Spinal cord (tissue), 10 donors: Measurements from ENCODE around the gene MMS19. TPM values are rescaled to one million over a fixed set of nuclear protein-coding genes. Genes with fewer than 3 reads are reported as not detected.

Experiments
- DNase-seq, 6 donors: peaks; one replicate each; pipeline versions ENCODE4 v3.0.0 to v3.0.0-alpha.2; 2013 to 2015; ENCODE audit warnings: low spot score in 6 of 6, low read depth in 4 of 6
- H3K27ac ChIP-seq: one replicate; pipeline ENCODE4 v1.5.1; 2013; ENCODE audit warnings: low read depth, low read length, control low read depth
- H3K27me3 ChIP-seq: one replicate; pipeline ENCODE4 v1.6.1; 2013; ENCODE audit warnings: low read length; ENCODE audit not compliant: control insufficient read depth, insufficient read depth
- H3K36me3 ChIP-seq: one replicate; pipeline ENCODE4 v1.6.1; 2013; ENCODE audit warnings: low read length; ENCODE audit not compliant: control insufficient read depth, insufficient read depth
- H3K4me1 ChIP-seq: one replicate; pipeline ENCODE4 v1.6.1; 2013; ENCODE audit warnings: low read length; ENCODE audit not compliant: control insufficient read depth, insufficient read depth
- H3K4me3 ChIP-seq: one replicate; pipeline ENCODE4 v1.5.1; 2013; ENCODE audit warnings: low read depth, low read length, control low read depth
- H3K9me3 ChIP-seq: one replicate; pipeline ENCODE4 v1.6.1; 2013; ENCODE audit warnings: low read length; ENCODE audit not compliant: control insufficient read depth, insufficient read depth
- WGBS: methylation state at CpG from one replicate; pipeline ENCODE4 v1.1.5; 2013; ENCODE audit warnings: missing lambda C conversion rate; ENCODE audit not compliant: insufficient coverage; 5-methylcytosine and 5-hydroxymethylcytosine counted together
- polyA plus RNA-seq, 2 donors: library from polyadenylated mRNA; unstranded; fragments of 120-200 nt; gene quantifications; one replicate each; pipeline ENCODE4 v1.2.1, GENCODE V29; 2013; ENCODE audit not compliant: insufficient read length in 2 of 2
- total RNA-seq, 2 donors: library from RNA; depleted of rRNA in 1 of 2; stranded (reverse); fragments of 120-200 nt in 1 of 2; fragments of >200 nt in 1 of 2; gene quantifications; one replicate each; pipeline versions ENCODE4 v1.2.3 to v1.2.4, GENCODE V29; 2013 to 2014
- donor health status: healthy.

Gene MMS19
- total and polyA plus RNA-seq, 4 donors = 63.6 to 84.3 (median 68.9) TPM

DNA sequence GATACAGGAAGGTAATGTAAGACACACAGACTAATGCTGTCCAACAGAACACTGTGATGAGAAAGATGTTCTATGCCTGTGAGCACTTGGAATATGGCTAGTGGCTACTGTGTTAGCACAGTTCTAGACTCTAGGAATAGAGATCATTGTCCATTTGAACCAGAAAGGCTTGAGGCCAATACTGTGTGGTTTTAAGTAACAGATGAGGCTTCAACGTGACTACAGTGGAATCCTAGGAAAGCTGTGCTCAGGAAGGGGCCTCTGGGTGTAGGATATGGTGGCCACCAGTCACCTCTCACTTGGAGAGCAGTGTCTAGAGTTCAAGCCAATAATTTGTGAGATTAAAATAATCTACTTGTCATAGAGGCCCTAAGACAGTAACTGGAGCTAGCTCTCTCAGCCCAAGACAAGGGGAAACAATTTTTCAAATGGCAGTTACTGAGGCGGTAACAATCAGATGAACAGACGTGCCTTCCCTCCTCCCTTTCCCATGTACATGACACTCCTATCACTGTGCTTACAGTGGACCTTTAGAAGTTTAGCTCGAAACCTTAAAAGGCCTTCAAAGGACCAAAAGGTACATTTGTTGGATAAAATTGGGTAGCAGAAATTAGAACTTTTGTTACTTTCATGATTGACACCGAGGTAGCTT, 42.1 kb downstream of the MMS19 start:
- Histone ChIP-seq H3K4me3 (no peak overlapping the region), H3K27ac (no peak overlapping the region), H3K4me1 (peaks cover 7% of the 10 kb centered on the region), H3K36me3 (peaks cover 87% of the 10 kb centered on the region), H3K27me3 (no peaks in the 10 kb centered on the region), H3K9me3 (no peaks in the 10 kb centered on the region)
- 85% methylated on average over 2 of the region's 5 CpGs for WGBS
- DNase-seq = no peak

DNA sequence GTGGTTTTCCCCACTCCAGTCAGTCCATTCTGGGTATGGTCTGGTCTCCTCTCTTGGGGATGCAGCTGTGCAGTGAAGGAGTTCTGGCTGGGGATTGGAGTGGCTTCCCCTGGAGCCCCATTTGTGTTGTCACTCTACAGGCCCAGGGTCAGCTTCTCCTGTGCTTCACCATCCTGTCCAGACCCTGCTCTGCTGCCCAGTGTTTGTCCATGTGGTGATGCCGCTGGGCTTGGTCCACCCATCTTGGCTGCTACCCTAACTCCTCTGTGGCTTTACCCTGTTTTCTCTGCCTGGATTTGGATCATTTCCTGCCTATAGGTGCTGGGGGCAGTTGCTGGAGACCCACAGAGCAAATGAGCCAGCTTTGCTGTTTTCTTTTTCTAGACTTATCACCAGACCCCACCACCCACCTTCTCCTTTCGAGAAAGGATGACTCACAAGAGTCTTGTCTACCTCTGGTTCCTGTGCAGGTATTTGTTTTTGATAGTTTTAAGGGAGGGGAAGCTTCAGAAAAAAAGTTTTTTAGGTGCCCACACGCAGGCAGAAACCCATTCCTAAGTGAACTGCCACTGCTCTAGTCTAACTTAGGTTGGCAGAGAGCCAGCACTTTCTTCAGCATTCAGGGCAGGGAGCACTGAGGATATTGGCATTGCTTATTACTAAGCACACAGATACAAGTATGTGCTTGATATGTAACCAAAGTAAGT, 43.7 kb downstream of the MMS19 start:
- WGBS = 66% methylated on average over 2 of the region's 3 CpGs
- H3K36me3 ChIP-seq = peaks cover 75% of the 10 kb centered on the region

DNA sequence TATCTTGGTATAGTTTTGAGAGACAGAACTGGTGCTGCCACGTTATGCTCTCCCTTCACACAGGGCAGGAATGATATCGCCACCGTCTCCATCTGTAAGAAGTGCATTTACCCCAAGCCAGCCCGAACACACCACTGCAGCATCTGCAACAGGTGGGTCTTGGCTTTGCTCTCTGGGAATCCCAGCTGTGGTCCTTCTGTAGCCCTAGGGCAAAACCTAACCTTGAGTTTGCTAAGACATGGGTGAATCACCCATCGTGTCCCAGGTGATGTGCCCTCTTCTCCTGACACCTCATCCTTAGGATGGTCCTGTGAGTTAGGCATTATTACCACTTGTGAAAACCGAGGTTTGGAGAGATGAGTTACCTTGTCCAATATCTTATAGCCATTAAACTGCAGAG, 45.9 kb downstream of the MMS19 start:
- Histone ChIP-seq H3K27me3 (no peaks in the 10 kb centered on the region), H3K27ac (no peak overlapping the region), H3K36me3 (peaks cover 54% of the 10 kb centered on the region), H3K4me1 (peaks cover 11% of the 10 kb centered on the region), H3K4me3 (no peak overlapping the region), H3K9me3 (no peaks in the 10 kb centered on the region)
- WGBS = 94% methylated on average over 4 of the region's 6 CpGs
- DNase-seq = no peak

More for the DNA sequence above, 43.7 kb downstream of the MMS19 start:
- H3K9me3 ChIP-seq = no peaks in the 10 kb centered on the region
- H3K4me3 ChIP-seq = no peak overlapping the region
- H3K4me1 ChIP-seq = peaks cover 7% of the 10 kb centered on the region
- DNase-seq = peak in 4 of 6 donors; percentile 13 to 60 (median 39)
- no peaks in the 10 kb centered on the region for H3K27me3 ChIP-seq
- no peak overlapping the region for H3K27ac ChIP-seq

DNA sequence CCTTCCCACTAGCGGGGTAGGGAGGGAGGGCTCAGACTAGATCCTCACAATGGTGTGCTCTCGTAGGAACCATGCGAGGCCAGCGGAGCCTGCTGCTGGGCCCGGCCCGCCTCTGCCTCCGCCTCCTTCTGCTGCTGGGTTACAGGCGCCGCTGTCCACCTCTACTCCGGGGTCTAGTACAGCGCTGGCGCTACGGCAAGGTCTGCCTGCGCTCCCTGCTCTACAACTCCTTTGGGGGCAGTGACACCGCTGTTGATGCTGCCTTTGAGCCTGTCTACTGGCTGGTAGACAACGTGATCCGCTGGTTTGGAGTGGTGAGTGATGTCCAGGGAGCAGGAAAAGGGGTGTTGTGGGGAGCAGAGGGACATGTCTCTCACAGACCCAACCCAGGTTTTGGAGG, 46.6 kb downstream of the MMS19 start:
- Histone ChIP-seq H3K4me1 (peaks cover 19% of the 10 kb centered on the region), H3K9me3 (no peaks in the 10 kb centered on the region), H3K27ac (no peak overlapping the region), H3K4me3 (no peak overlapping the region), H3K27me3 (no peaks in the 10 kb centered on the region), H3K36me3 (peaks cover 46% of the 10 kb centered on the region)
- no peak for DNase-seq
- 92% methylated on average over 15 of the region's 17 CpGs for WGBS

DNA sequence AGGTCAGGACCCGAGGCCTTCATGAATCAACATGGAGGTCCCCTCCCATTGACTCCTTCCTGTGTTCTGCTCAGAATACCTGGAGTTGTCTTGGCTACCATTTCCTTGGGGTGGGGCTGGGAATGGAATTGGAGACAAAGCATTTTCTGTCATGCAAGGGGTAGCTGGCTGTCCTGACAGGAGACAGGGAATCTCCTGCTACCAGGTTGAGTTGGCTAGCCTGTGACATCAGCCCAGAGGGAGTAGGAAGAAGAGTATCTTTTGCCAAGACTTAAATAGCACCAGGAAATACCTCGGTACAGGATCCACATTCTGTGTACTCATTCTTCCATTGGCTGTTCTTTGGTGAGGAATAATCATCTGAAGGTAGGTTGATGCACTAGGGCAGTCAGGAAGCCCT, 47.4 kb downstream of the MMS19 start:
- Histone ChIP-seq H3K27ac (no peak overlapping the region), H3K9me3 (no peaks in the 10 kb centered on the region), H3K27me3 (no peaks in the 10 kb centered on the region), H3K4me3 (no peak overlapping the region), H3K36me3 (peaks cover 43% of the 10 kb centered on the region), H3K4me1 (peaks cover 21% of the 10 kb centered on the region)
- no CpG with 5 or more reads among the region's 2 CpGs for WGBS
- no peak for DNase-seq

DNA sequence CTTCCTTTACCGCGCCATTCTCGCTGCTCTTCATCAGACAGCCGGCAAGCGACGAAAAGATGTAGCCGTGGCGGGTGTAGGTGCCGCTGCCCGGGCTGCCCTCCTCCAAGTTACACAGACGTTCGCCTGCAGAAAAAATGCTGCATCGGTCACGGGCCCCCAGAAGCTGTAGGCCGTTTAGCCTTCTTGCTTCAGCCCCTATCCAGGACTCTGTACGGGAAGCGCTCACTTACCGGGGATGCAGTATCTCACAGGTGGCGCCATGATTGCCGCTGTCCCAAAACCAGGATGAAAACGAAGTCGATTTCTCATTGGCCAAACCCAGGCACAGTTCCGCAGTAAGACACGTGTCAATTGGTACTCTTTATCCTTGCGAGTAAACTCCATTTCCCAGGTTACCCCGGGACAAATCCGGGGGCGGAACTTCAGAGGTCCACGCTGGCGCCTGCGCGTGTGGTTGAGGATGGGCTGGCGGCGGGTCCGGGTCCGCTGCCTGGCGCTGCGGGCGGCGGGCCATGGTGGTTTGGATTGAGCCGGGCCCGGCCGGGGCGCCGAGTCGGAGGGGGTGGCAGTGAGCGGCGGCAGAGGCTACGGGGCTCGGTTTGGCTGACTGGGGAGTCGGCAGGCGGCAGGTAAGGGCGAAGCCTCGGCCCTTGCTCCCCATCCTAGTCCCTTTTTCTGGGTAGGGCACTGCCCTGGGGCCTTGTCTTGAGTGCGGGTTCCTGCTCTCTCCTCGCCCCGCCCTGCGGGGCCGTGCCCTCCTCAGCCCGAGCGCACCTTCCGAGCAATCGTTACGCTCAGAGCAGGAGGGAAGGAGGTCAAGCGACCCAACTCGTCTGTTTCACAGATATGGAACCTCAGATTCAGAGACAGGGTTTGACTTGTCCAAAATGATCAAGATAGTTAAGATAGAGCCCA, 52.2 kb downstream of the MMS19 start, which contains the start of the genes EXOSC1 and ZDHHC16:
TSS of gene EXOSC1 (minus strand) at position 285 of the 918 bp plus-strand sequence. CDS start at position 264, 21 bp downstream.
TSS of gene ZDHHC16 (plus strand) at position 454 of the 918 bp plus-strand sequence. CDS start 5,501 bp downstream, outside the sequence.
- Histone ChIP-seq H3K4me1 (peaks cover 14% of the 10 kb centered on the region), H3K36me3 (peaks cover 15% of the 10 kb centered on the region)

DNA sequence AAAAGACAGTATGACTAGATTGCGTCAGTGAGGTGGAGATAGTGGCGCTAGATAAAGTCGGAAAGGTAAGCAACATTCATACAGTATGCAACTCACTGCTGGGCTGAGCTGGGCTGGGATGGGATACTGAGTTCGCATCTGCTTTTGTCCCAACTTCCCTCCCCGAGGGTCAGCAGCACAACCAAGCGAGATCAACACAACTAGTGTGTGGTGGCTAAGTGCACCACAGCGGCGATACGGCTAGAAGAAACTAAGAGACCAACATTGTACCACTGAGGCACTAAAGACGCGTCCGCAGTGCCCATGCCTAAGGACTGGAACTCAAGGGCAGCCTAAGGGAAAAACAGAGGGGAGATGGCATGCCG, 52.9 kb downstream of the MMS19 start:
- DNase-seq = no peak
- Histone ChIP-seq H3K27me3 (no peaks in the 10 kb centered on the region), H3K4me3 (peak overlapping the region; percentile 98), H3K36me3 (peaks cover 20% of the 10 kb centered on the region), H3K27ac (peak overlapping the region; percentile 69), H3K9me3 (no peaks in the 10 kb centered on the region), H3K4me1 (peaks cover 14% of the 10 kb centered on the region)
- under 1% methylated on average over 11 of the region's 13 CpGs for WGBS

More for the DNA sequence above, 52.2 kb downstream of the MMS19 start, which contains the start of the genes EXOSC1 and ZDHHC16:
- Histone ChIP-seq H3K27me3 (no peaks in the 10 kb centered on the region), H3K27ac (peak within 1 kb of the TSS; percentile 69), H3K9me3 (no peaks in the 10 kb centered on the region), H3K4me3 (peak within 1 kb of the TSS; percentile 98)
- WGBS = under 1% methylated on average over 66 of the region's 66 CpGs
- DNase-seq = peak; percentile 91 to 99 (median 94)

DNA sequence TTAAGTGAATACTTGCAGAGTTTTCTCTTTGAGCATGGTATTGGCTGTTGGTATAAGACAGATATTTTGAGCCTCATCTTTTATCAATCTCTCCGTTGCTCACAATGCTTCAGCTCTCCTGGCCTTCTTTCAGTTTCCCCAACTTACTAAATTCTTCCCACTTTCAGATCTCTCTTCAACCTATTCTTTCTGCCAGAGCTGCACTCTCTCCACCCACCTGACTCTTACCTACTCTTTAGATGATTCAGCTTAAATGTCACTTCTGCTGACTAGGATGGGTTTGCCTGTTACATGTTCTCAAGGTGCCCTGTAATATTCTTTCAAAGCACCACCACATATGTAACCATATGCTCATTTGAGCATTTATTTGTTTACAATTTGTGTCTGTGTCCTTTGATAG, 54.0 kb downstream of the MMS19 start:
- no peak for DNase-seq
- H3K9me3 ChIP-seq = no peaks in the 10 kb centered on the region
- H3K27ac ChIP-seq = no peak overlapping the region
- H3K27me3 ChIP-seq = no peaks in the 10 kb centered on the region
- 100% methylated on average over 1 of the region's 1 CpG for WGBS
- H3K36me3 ChIP-seq = peaks cover 26% of the 10 kb centered on the region
- peak overlapping the region; percentile 98 for H3K4me3 ChIP-seq
- H3K4me1 ChIP-seq = peaks cover 14% of the 10 kb centered on the region

DNA sequence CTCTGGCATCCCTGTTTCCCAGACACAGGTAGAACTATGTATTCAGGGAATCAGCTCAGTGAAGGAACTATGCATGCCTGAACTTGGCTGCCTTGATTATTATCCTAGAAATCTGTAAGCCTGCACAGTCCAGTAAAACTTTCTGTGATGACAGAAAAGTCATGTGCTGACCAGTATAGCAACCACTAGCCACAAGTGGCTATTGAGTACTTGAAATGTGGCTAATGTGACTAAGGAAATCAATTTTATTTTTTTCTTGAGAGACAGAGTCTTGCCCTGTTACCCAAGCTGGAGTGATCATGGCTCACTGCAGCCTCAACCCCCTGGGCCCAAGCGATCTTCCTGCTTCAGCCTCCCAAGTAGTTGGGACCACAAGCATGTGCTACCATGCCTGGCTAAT, 55.9 kb downstream of the MMS19 start:
- Histone ChIP-seq H3K4me3 (no peak overlapping the region), H3K27me3 (no peaks in the 10 kb centered on the region), H3K27ac (no peak overlapping the region), H3K36me3 (peaks cover 39% of the 10 kb centered on the region), H3K9me3 (no peaks in the 10 kb centered on the region), H3K4me1 (peaks cover 9% of the 10 kb centered on the region)
- 100% methylated on average over 1 of the region's 1 CpG for WGBS
- DNase-seq = no peak
